Fibroblast of pulmonary artery (primary cell): Measurements from ENCODE around the gene OPA3.

Experiments used
- DNase-seq: peaks from one replicate; pipeline ENCODE4 v3.0.0-alpha.2; 2010; ENCODE audit warnings: low read depth
- H3K4me3 ChIP-seq: replicated peaks from 2 replicates; pipeline ENCODE4 v1.5.1; 2011; ENCODE audit warnings: low read depth, mild to moderate bottlenecking, control low read depth, low read length, moderate library complexity
- CTCF ChIP-seq: IDR thresholded peaks from 2 replicates; pipeline ENCODE4 v1.5.1; 2011; ENCODE audit warnings: mild to moderate bottlenecking, control low read depth, low read length, inconsistent platforms; ENCODE audit errors: missing control alignments

OPA3 gene

GRCh38 chr19:45496349-45496953 lies 88.2 kb downstream of the OPA3 start:
- no peak for TF ChIP-seq CTCF
- peak overlapping the region; percentile 75 for H3K4me3 ChIP-seq
- no peak for DNase-seq

DNA sequence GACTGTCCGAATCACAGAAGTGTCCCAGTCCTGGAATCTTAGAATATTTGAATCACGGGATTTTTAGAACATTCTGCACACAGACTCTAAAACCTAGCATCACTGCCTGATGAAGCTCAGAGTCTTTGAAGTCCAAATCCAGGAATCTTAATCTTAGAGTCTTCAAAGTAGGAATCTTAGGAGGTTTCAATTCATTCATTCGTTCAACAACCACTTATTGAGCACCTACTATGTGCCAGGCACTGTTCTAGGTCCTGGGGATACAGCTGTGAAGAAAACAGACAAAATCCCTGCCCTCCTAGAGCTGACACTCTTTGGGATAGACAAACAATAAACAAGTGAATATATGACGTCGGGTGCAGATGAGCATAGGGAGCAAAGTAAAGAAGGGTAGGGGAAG lies 89.4 kb downstream of the OPA3 start:
- no peak overlapping the region for H3K4me3 ChIP-seq
- no peak for TF ChIP-seq CTCF
- DNase-seq = no peak

DNA sequence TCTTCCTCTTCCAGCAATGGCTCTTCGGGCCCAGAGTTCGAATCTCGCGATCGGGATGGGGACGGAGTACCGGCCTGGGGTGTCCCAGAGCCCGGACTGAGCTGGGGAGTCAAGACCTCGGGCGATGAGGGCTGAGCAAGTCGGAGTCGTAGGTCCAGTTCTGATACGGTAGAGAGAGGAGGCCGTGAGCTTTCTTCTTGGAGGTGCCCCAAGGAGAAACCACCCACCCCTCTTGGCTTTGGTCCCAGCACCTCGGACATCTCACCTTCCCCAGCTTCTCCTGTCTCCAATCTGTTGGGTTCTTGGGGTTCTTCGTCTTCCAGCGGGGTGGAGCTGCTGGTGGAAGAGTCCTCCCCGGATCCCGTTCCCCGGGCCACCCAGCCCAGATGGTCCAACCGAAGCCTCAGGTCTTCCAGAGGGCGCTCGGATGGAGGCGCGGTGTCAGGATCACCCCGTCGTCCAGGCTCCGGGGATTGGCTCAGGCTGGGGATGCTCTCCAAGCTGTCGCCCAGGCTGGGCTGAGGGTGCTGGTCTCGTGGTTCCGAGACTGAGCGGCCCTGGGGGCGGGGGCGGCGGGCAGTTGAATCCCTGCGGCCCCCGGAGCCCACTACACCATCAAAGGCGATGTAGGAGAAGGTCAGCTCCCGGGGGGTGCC lies 90.2 kb downstream of the OPA3 start:
- no peak for DNase-seq
- no peak for TF ChIP-seq CTCF
- no peak overlapping the region for H3K4me3 ChIP-seq

- peak overlapping the region; percentile 66 for H3K4me3 ChIP-seq
- no peak for TF ChIP-seq CTCF
- DNase-seq = peak; percentile 88
These were observed 91.8 kb downstream of the OPA3 start for GRCh38 chr19:45492627-45493470.

DNA sequence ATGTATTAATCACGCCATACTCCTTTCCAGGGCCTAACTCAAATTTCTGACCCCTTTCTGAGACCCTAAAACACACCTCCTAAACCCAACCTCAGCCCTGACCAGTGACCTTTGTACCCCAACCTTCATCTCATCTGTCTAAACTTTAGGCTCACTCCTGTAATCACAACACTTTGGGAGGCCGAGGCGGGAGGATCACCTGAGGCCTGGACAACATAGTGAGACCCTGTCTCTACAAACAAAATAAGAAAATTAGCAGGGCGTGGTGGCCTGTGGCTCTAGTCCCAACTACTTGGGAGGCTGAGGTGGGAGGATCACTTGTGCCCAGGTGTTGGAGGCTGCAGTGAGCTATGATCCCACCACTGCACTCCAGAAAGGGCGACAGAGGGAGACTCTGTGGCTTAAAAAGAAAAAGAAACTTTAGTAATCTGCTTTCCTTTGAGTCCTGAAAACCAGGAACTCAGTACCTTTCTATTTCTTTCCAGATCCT lies 92.4 kb downstream of the OPA3 start:
- peak overlapping the region; percentile 66 for H3K4me3 ChIP-seq
- DNase-seq = no peak
- TF ChIP-seq CTCF = no peak

DNA sequence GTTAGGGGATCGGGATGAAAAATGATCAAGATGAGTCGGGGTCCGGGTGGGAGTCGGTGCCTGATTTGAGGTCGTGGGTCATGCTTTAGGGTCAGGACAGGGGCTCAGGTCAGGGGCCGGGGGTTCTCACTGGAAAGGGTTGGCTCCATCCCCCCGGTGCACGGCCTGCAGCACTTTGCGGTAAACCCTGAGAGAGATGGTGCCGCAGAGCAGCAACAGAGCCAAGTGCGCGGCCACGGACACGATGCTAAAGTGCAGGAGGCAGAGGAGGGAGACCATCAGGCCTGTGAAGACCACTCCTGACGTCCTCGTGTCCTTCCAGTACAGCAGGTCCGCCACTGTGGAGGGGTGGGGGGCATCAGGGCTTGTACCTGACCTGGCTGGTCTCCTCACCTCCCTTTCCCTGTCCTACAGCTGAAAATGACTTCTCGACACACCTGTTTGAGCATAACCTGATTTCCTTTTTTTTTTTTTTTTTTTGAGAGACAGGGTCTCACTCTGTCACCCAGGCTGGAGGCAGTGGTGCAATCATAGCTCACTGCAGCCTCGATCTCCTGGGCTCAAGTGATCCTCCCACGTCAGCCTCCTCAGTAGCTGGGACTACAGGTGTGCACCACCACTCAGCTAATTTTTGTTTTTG lies 95.3 kb downstream of the OPA3 start:
- no peak for TF ChIP-seq CTCF
- DNase-seq = no peak
- H3K4me3 ChIP-seq = no peak overlapping the region
